GM08714 (cell line): ENCODE data around the gene PROC.

Experiments
- H3K4me3 ChIP-seq: fragments of 200-500 bp; sonication (Bioruptor generic); 2 replicates; pipeline ENCODE4 v1.5.1; 2014; ENCODE audit warnings: mild to moderate bottlenecking, low read length, inconsistent platforms
- ZNF274 ChIP-seq: IDR thresholded peaks from 2 replicates; pipeline ENCODE4 v1.6.1; 2012; ENCODE audit warnings: mild to moderate bottlenecking, low read depth, low read length

PROC gene

DNA sequence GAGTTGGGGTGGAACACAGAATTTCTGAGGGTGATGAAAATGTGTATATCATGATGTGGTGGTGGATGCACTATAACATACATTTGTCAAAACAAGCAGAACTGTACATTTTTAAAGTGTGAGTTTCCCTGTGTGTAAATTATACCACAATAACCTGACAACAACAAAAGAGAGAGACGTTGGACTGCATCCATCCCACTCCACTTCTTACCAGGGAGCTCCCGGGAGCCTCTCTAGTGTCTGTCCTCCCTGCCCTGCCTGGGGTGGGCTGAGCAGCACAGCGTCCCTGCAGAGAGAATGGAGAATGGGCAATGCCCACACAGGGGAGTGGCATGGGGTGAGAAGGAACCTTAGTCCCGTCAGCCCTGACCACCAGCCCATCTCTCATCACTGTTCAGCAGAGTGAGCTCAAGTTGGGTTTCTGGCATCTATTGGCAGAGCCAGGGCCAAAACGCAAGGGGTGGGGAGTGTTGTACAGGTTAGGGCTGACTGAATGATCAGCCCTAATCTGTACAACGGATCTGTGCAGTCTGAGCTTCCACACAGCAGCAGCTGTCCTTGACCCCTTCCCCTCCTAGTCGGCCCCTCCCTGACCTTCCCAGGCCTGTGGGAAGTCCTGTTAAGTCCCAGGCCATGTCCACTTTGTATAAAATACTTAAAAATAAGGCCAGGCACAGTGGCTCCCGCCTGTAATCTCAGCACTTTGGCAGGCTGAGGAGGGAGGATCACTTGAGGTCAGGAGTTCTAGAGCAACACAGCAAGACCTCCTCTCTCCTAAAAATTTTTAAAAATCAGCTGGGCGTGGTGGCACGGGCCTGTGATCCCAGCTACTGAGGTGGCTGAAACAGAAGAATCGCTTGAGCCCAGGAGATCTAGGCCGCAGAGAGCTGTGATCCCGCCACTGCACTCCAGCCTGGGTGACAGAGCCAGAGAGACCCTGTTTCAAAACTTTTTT lies 3.3 kb upstream of the PROC start:
- no peak overlapping the region for H3K4me3 ChIP-seq
- TF ChIP-seq ZNF274: no peak

DNA sequence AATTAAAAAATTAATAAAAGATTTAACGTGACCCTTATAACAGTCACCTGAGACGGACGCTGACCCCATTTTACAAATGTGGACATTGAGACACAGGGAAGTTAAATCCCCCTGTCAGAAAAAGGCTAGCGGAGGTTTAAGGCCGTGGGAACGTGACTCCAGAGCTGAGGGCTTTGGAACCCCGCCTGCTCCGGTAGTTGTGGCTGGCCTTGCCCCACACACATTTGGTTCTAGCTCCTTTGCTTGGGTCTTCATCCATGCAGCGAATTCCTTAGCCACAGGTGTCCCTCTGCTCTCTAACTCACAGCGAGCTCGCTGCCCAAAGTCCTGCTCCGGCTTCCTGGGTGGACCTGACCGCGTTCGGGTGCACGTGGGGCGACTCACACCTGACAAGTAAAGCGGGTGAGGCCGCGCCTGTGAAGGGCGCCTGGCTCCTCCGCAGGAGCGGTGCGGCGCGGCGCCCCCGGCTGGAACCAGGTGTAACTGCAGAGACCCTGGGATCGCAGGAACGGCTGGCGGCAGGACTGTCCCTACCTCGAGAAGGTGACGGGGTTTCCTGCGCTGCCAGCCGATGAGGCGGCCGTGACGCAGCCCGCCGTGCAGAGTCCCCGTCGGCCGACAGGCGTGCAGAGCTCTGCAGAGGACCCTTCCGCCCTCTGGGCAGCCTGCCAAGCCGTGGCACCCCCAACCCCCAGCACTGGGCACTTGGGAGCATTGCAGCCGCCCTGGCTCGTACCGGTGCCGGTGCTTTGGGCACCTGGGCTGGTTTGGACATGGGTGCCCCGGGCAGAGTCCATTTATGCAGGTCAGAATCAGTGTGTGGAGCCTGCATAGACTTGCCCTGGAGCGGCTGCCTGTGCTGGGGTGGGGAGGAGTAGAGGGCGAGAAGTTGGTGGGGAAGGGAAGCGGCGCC lies 2.4 kb upstream of the PROC start:
- no peak for TF ChIP-seq ZNF274
- H3K4me3 ChIP-seq: peak overlapping the region; percentile 17; the same call in 1 of the 2 replicates

DNA sequence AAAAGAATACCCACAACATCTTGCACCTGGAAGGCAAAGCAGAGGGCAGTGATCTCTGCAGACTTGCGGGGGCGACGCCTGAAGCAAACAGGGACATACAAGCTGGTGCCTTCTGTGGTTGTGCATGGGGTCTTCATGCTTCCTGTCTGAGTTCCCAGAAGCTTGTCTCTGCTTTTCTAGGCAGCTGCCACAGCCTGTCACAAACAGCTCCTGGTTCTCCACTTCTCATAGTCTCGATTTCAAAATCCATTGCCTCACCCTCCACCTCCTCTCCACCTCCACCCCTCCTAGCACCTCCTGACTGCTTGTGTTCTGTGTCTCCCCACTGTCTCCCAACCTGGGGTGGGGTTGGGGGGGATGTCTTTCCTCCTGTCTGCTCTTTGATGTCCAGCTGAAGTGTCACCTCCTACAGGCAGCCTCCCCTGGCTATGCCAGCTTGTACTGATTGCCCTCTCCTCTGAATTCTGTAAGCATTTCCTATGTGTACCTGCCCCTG lies 1.7 kb upstream of the PROC start:
- H3K4me3 ChIP-seq: peak overlapping the region; percentile 17; the same call in 1 of the 2 replicates
- no peak for TF ChIP-seq ZNF274

DNA sequence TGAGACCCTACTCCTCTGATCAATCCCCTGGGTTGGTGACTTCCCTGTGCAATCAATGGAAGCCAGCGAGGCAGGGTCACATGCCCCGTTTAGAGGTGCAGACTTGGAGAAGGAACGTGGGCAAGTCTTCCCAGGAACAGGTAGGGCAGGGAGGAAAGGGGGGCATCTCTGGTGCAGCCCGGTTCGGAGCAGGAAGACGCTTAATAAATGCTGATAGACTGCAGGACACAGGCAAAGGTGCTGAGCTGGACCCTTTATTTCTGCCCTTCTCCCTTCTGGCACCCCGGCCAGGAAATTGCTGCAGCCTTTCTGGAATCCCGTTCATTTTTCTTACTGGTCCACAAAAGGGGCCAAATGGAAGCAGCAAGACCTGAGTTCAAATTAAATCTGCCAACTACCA lies 821 bp upstream of the PROC start:
- no peak for TF ChIP-seq ZNF274
- no peak overlapping the region for H3K4me3 ChIP-seq

DNA sequence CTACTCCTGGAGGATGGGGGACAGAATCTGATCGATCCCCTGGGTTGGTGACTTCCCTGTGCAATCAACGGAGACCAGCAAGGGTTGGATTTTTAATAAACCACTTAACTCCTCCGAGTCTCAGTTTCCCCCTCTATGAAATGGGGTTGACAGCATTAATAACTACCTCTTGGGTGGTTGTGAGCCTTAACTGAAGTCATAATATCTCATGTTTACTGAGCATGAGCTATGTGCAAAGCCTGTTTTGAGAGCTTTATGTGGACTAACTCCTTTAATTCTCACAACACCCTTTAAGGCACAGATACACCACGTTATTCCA lies 844 bp downstream of the PROC start:
- TF ChIP-seq ZNF274: no peak

DNA sequence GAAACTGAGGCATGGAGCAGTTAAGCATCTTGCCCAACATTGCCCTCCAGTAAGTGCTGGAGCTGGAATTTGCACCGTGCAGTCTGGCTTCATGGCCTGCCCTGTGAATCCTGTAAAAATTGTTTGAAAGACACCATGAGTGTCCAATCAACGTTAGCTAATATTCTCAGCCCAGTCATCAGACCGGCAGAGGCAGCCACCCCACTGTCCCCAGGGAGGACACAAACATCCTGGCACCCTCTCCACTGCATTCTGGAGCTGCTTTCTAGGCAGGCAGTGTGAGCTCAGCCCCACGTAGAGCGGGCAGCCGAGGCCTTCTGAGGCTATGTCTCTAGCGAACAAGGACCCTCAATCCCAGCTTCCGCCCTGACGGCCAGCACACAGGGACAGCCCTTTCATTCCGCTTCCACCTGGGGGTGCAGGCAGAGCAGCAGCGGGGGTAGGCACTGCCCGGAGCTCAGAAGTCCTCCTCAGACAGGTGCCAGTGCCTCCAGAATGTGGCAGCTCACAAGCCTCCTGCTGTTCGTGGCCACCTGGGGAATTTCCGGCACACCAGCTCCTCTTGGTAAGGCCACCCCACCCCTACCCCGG lies 1.3 kb downstream of the PROC start:
- no peak for TF ChIP-seq ZNF274
- no peak overlapping the region for H3K4me3 ChIP-seq

More for the DNA sequence above, 844 bp downstream of the PROC start:
- no peak overlapping the region for H3K4me3 ChIP-seq

DNA sequence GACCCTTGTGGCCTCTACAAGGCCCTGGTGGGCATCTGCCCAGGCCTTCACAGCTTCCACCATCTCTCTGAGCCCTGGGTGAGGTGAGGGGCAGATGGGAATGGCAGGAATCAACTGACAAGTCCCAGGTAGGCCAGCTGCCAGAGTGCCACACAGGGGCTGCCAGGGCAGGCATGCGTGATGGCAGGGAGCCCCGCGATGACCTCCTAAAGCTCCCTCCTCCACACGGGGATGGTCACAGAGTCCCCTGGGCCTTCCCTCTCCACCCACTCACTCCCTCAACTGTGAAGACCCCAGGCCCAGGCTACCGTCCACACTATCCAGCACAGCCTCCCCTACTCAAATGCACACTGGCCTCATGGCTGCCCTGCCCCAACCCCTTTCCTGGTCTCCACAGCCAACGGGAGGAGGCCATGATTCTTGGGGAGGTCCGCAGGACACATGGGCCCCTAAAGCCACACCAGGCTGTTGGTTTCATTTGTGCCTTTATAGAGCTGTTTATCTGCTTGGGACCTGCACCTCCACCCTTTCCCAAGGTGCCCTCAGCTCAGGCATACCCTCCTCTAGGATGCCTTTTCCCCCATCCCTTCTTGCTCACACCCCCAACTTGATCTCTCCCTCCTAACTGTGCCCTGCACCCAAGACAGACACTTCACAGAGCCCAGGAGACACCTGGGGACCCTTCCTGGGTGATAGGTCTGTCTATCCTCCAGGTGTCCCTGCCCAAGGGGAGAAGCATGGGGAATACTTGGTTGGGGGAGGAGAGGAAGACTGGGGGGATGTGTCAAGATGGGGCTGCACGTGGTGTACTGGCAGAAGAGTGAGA lies 2.0 kb downstream of the PROC start:
- no peak for TF ChIP-seq ZNF274
- H3K4me3 ChIP-seq: no peak overlapping the region

DNA sequence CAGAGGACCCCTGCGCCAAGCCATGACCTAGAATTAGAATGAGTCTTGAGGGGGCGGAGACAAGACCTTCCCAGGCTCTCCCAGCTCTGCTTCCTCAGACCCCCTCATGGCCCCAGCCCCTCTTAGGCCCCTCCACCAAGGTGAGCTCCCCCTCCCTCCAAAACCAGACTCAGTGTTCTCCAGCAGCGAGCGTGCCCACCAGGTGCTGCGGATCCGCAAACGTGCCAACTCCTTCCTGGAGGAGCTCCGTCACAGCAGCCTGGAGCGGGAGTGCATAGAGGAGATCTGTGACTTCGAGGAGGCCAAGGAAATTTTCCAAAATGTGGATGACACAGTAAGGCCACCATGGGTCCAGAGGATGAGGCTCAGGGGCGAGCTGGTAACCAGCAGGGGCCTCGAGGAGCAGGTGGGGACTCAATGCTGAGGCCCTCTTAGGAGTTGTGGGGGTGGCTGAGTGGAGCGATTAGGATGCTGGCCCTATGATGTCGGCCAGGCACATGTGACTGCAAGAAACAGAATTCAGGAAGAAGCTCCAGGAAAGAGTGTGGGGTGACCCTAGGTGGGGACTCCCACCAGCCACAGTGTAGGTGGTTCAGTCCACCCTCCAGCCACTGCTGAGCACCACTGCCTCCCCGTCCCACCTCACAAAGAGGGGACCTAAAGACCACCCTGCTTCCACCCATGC lies 3.0 kb downstream of the PROC start:
- TF ChIP-seq ZNF274: no peak
- H3K4me3 ChIP-seq: no peak overlapping the region

DNA sequence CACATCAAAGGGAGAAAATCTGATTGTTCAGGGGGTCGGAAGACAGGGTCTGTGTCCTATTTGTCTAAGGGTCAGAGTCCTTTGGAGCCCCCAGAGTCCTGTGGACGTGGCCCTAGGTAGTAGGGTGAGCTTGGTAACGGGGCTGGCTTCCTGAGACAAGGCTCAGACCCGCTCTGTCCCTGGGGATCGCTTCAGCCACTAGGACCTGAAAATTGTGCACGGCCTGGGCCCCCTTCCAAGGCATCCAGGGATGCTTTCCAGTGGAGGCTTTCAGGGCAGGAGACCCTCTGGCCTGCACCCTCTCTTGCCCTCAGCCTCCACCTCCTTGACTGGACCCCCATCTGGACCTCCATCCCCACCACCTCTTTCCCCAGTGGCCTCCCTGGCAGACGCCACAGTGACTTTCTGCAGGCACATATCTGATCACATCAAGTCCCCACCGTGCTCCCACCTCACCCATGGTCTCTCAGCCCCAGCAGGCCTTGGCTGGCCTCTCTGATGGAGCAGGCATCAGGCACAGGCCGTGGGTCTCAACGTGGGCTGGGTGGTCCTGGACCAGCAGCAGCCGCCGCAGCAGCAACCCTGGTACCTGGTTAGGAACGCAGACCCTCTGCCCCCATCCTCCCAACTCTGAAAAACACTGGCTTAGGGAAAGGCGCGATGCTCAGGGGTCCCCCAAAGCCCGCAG lies 3.8 kb downstream of the PROC start:
- no peak overlapping the region for H3K4me3 ChIP-seq
- TF ChIP-seq ZNF274: no peak

DNA sequence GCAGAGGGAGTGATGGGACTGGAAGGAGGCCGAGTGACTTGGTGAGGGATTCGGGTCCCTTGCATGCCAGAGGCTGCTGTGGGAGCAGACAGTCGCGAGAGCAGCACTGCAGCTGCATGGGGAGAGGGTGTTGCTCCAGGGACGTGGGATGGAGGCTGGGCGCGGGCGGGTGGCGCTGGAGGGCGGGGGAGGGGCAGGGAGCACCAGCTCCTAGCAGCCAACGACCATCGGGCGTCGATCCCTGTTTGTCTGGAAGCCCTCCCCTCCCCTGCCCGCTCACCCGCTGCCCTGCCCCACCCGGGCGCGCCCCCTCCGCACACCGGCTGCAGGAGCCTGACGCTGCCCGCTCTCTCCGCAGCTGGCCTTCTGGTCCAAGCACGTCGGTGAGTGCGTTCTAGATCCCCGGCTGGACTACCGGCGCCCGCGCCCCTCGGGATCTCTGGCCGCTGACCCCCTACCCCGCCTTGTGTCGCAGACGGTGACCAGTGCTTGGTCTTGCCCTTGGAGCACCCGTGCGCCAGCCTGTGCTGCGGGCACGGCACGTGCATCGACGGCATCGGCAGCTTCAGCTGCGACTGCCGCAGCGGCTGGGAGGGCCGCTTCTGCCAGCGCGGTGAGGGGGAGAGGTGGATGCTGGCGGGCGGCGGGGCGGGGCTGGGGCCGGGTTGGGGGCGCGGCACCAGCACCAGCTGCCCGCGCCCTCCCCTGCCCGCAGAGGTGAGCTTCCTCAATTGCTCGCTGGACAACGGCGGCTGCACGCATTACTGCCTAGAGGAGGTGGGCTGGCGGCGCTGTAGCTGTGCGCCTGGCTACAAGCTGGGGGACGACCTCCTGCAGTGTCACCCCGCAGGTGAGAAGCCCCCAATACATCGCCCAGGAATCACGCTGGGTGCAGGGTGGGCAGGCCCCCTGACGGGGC lies 4.6 kb downstream of the PROC start:
- TF ChIP-seq ZNF274: no peak
- H3K4me3 ChIP-seq: no peak overlapping the region

DNA sequence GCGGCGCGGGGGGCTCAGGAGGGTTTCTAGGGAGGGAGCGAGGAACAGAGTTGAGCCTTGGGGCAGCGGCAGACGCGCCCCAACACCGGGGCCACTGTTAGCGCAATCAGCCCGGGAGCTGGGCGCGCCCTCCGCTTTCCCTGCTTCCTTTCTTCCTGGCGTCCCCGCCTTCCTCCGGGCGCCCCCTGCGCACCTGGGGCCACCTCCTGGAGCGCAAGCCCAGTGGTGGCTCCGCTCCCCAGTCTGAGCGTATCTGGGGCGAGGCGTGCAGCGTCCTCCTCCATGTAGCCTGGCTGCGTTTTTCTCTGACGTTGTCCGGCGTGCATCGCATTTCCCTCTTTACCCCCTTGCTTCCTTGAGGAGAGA lies 5.2 kb downstream of the PROC start:
- H3K4me3 ChIP-seq: no peak overlapping the region; the same call in 1 of the 2 replicates

More for the DNA sequence above, 5.2 kb downstream of the PROC start:
- TF ChIP-seq ZNF274: no peak
